SK-N-SH (cell line): ENCODE data around the gene SPACDR. TPM values are rescaled to one million over a fixed set of nuclear protein-coding genes. Genes with fewer than 3 reads are reported as not detected.
"Not testable (repeated sequence)": the region's sequence is repeated elsewhere in the genome, so short reads cannot be mapped to it uniquely, and the experiment has no call there.

Experiments
- CTCF ChIA-PET: fragments of 300-600, 350-600 bp; formaldehyde crosslinking; extraction: SDS; loops from one replicate; lab custom pipeline; 2021; lab: Yijun Ruan, JAX
- POLR2A ChIA-PET: fragments of 350-600 bp; sonication (Branson Sonifier 250); formaldehyde crosslinking; extraction: SDS; loops from one replicate; lab custom pipeline; 2020; ENCODE audit warnings: antibody characterized with exemption, inconsistent platforms; lab: Yijun Ruan, JAX
- DNase-seq: peaks from one replicate; pipeline ENCODE4 v3.0.0; 2012
- H2AFZ ChIP-seq: fragments of 200-600 bp; sonication (generic); 2 replicates; pipeline ENCODE4 v1.8.1; 2016; ENCODE audit warnings: antibody characterized with exemption, mild to moderate bottlenecking, low read depth
- H3F3A ChIP-seq: fragments of 200-600 bp; sonication (generic); replicated peaks from 2 replicates; pipeline ENCODE3; 2016; ENCODE audit warnings: antibody characterized with exemption, mild to moderate bottlenecking; ENCODE audit not compliant: insufficient read depth
- H3K27ac ChIP-seq, 2 experiments: fragments of 200-500 bp in 1 of 2; fragments of 200-600 bp in 1 of 2; sonication (Bioruptor generic) in 1 of 2; sonication (generic), shearing (Covaris generic) in 1 of 2; 2 replicates each; pipeline versions ENCODE4 v1.5.1 to v1.6.1; 2014 to 2016; ENCODE audit warnings: low read depth in 2 of 2, inconsistent platforms in 1 of 2, low read length in 1 of 2, mild to moderate bottlenecking in 1 of 2, mixed read lengths in 1 of 2
- H3K27me3 ChIP-seq: fragments of 200-600 bp; sonication (generic), shearing (Covaris generic); 2 replicates; pipeline ENCODE4 v1.6.1; 2016; ENCODE audit warnings: mixed run types; ENCODE audit not compliant: insufficient read depth
- H3K36me3 ChIP-seq, 2 experiments: fragments of 200-500 bp in 1 of 2; fragments of 200-600 bp in 1 of 2; sonication (Bioruptor generic) in 1 of 2; sonication (generic) in 1 of 2; replicated peaks in 1 of 2; 2 replicates each; pipeline versions ENCODE3 to v1.5.1; 2014 to 2016; ENCODE audit warnings: low read length in 1 of 2, mild to moderate bottlenecking in 1 of 2; ENCODE audit not compliant: insufficient read depth in 2 of 2, control insufficient read depth in 1 of 2
- H3K4me1 ChIP-seq, 2 experiments: fragments of 200-500 bp in 1 of 2; fragments of 200-600 bp in 1 of 2; sonication (Bioruptor generic) in 1 of 2; sonication (generic), shearing (Covaris generic) in 1 of 2; 2 replicates each; pipeline versions ENCODE4 v1.5.1 to v1.6.1; 2014 to 2016; ENCODE audit warnings: low read depth in 1 of 2, low read length in 1 of 2, mixed run types in 1 of 2; ENCODE audit not compliant: insufficient read depth in 2 of 2, control insufficient read depth in 1 of 2
- H3K4me2 ChIP-seq: fragments of 200-600 bp; sonication (generic), shearing (Covaris generic); 2 replicates; pipeline ENCODE4 v1.6.1; 2017; ENCODE audit warnings: mixed run types
- H3K4me3 ChIP-seq, 2 experiments: fragments of 200-500 bp in 1 of 2; fragments of 200-600 bp in 1 of 2; sonication (Bioruptor generic) in 1 of 2; sonication (generic), shearing (Covaris generic) in 1 of 2; 2 replicates each; pipeline versions ENCODE4 v1.5.1 to v1.8.1; 2014 to 2016; ENCODE audit warnings: low read depth in 2 of 2, inconsistent platforms in 1 of 2, low read length in 1 of 2, mild to moderate bottlenecking in 1 of 2, mixed read lengths in 1 of 2, moderate library complexity in 1 of 2
- H3K79me2 ChIP-seq: fragments of 200-600 bp; sonication (generic); 2 replicates; pipeline ENCODE4 v1.8.1; 2017; ENCODE audit warnings: mild to moderate bottlenecking; ENCODE audit not compliant: insufficient read depth
- H3K9ac ChIP-seq: fragments of 200-600 bp; sonication (generic); 2 replicates; pipeline ENCODE4 v1.6.1; 2017; ENCODE audit warnings: mixed run types
- H3K9me2 ChIP-seq: fragments of 200-600 bp; sonication (generic); 2 replicates; pipeline ENCODE4 v1.6.1; 2017; ENCODE audit warnings: mixed run types
- H3K9me3 ChIP-seq: fragments of 200-600 bp; sonication (generic); 2 replicates; pipeline ENCODE4 v1.6.1; 2017; ENCODE audit warnings: mixed run types, mild to moderate bottlenecking, moderate library complexity
- H4K20me1 ChIP-seq: fragments of 200-600 bp; sonication (generic); 2 replicates; pipeline ENCODE4 v1.6.1; 2017; ENCODE audit warnings: mild to moderate bottlenecking, mixed run types; ENCODE audit not compliant: insufficient read depth
- CHD2 ChIP-seq: fragments of 150-350 bp; IDR thresholded peaks from 2 replicates; pipeline ENCODE4 v1.6.1; 2018; ENCODE audit warnings: low read length; ENCODE audit not compliant: partially characterized antibody
- ELF1 ChIP-seq: IDR thresholded peaks from 2 replicates; pipeline ENCODE4 v1.4.0; 2012
- EP300 ChIP-seq, 2 experiments: IDR thresholded peaks; 2 replicates each; pipeline versions ENCODE4 v1.4.0 to v1.6.1; 2012; ENCODE audit warnings: borderline replicate concordance in 1 of 2, low read depth in 1 of 2, low read length in 1 of 2
- EZH2phosphoT487 ChIP-seq: fragments of 200-600 bp; sonication (generic); IDR thresholded peaks from 2 replicates; pipeline ENCODE4 v1.6.1; 2017; ENCODE audit warnings: low read depth, mixed run types, mild to moderate bottlenecking, antibody characterized with exemption, moderate library complexity, borderline replicate concordance
- FOSL2 ChIP-seq: IDR thresholded peaks from 2 replicates; pipeline ENCODE4 v1.4.0; 2012; ENCODE audit warnings: low read depth, mild to moderate bottlenecking, moderate library complexity, borderline replicate concordance
- FOXM1 ChIP-seq: IDR thresholded peaks from 2 replicates; pipeline ENCODE4 v1.4.0; 2012; ENCODE audit warnings: low read depth, mild to moderate bottlenecking
- JUND ChIP-seq: IDR thresholded peaks from 2 replicates; pipeline ENCODE4 v1.4.0; 2012
- NFIC ChIP-seq: IDR thresholded peaks from 2 replicates; pipeline ENCODE4 v1.4.0; 2012; ENCODE audit warnings: borderline replicate concordance
- RCOR1 ChIP-seq: fragments of 150-350 bp; IDR thresholded peaks from 2 replicates; pipeline ENCODE4 v1.6.1; 2017; ENCODE audit warnings: antibody characterized with exemption, low read length
- RXRA ChIP-seq: IDR thresholded peaks from 2 replicates; pipeline ENCODE4 v1.4.0; 2012; ENCODE audit warnings: low read depth, mild to moderate bottlenecking, borderline replicate concordance
- TCF12 ChIP-seq: IDR thresholded peaks from 2 replicates; pipeline ENCODE4 v1.4.0; 2012
- USF1 ChIP-seq: IDR thresholded peaks from 2 replicates; pipeline ENCODE4 v1.4.0; 2012; ENCODE audit warnings: low read depth, borderline replicate concordance
- WGBS: methylation state at CpG from one replicate; pipeline ENCODE4 v1.1.6; 2017; ENCODE audit warnings: low lambda C conversion rate; 5-methylcytosine and 5-hydroxymethylcytosine counted together
- polyA plus RNA-seq, 3 experiments: library from polyadenylated mRNA; depleted of rRNA; stranded (reverse); fragments of >200 nt; gene quantifications; 2 replicates each; pipeline ENCODE4 v1.2.3, GENCODE V29; 2012

Gene SPACDR
- polyA plus RNA-seq, 1 of the 3 experiments (the other 2 are of a cell fraction), result 1.5 TPM

GRCh38 chr7:100443096-100443840, 20.8 kb downstream of the SPACDR start:
- Histone ChIP-seq H3K27ac (no peak overlapping the region), H3F3A (peaks cover 14% of the 10 kb centered on the region), H3K9me3 (no peaks in the 10 kb centered on the region), H3K4me1 (peaks cover 0 to 4% of the 10 kb centered on the region in 2 experiments; a peak in 2 of 4 replicates), H3K9me2 (no peaks in the 10 kb centered on the region), H3K27me3 (no peaks in the 10 kb centered on the region), H3K36me3 (no peaks in the 10 kb centered on the region), H3K79me2 (no peaks in the 10 kb centered on the region), H2AFZ (no peak overlapping the region), H3K4me2 (no peak overlapping the region), H4K20me1 (no peaks in the 10 kb centered on the region), H3K9ac (no peak overlapping the region), H3K4me3 (no peak overlapping the region)
- 94% methylated on average over 9 of the region's 9 CpGs for WGBS
- DNase-seq, result no peak
- POLR2A ChIA-PET, result no interaction called here
- TF ChIP-seq JUND, result no peak
- TF ChIP-seq FOSL2, result no peak
- no peak for TF ChIP-seq EP300 (IDR thresholded peaks at IDR 0.05; ENCODE audit: borderline replicate concordance in 1 of 2, low read depth in 1 of 2, low read length in 1 of 2)
- TF ChIP-seq ELF1, result no peak
- no peak for TF ChIP-seq NFIC
- TF ChIP-seq RCOR1, result no peak
- no peak for TF ChIP-seq TCF12
- no peak for TF ChIP-seq CHD2
- TF ChIP-seq FOXM1, result no peak
- no peak for TF ChIP-seq EZH2phosphoT487
- TF ChIP-seq RXRA, result no peak
- CTCF ChIA-PET, result interaction anchor here (0.9 to 1.6 kb wide), 2 partner anchors 22 to 116 kb away, joined by 5 to 8 read pairs; no protein-coding TSS in a partner anchor

GRCh38 chr7:100441641-100442535, 22.2 kb downstream of the SPACDR start:
- Histone ChIP-seq H3K4me3 (no peak overlapping the region), H3K27ac (no peak overlapping the region), H3K9ac (no peak overlapping the region), H2AFZ (no peak overlapping the region), H3F3A (peaks cover 28% of the 10 kb centered on the region), H3K4me1 (peaks cover 2 to 4% of the 10 kb centered on the region in 2 experiments; a peak in 2 of 4 replicates), H3K36me3 (no peaks in the 10 kb centered on the region), H3K9me3 (no peaks in the 10 kb centered on the region), H3K9me2 (no peaks in the 10 kb centered on the region), H4K20me1 (no peaks in the 10 kb centered on the region), H3K79me2 (no peaks in the 10 kb centered on the region), H3K4me2 (no peak overlapping the region), H3K27me3 (no peaks in the 10 kb centered on the region)
- TF ChIP-seq USF1 (no peak), CHD2 (no peak)
- DNase-seq, result no peak
- WGBS, result 86% methylated on average over 11 of the region's 11 CpGs
- ChIA-PET CTCF (interaction anchor here (0.7 to 3.0 kb wide), 4 partner anchors 8 to 122 kb away, joined by 3 to 21 read pairs (median 6); no protein-coding TSS in a partner anchor), POLR2A (no interaction called here)

- peak overlapping the region; percentile 73 for H2AFZ ChIP-seq
- H3K9me2 ChIP-seq, H3K4me3 ChIP-seq, POLR2A ChIA-PET, H3K4me2 ChIP-seq, H4K20me1 ChIP-seq, DNase-seq, H3K9me3 ChIP-seq, H3K27me3 ChIP-seq, H3K9ac ChIP-seq: not testable (repeated sequence)
- H3F3A ChIP-seq, result peaks cover 36% of the 10 kb centered on the region
- peaks cover 6 to 12% of the 10 kb centered on the region in 2 experiments for H3K4me1 ChIP-seq
- CTCF ChIA-PET, result interaction anchor here (1.0 to 3.0 kb wide), 3 partner anchors 11 to 311 kb away, joined by 4 to 21 read pairs (median 4); no protein-coding TSS in a partner anchor
- H3K27ac ChIP-seq, result peak overlapping the region in 1 of 2 experiments; percentile 58; a peak in 2 of 4 replicates
- peaks cover 16% of the 10 kb centered on the region for H3K79me2 ChIP-seq
- WGBS, result 89% methylated on average over 7 of the region's 7 CpGs
- H3K36me3 ChIP-seq, result peaks cover 9 to 11% of the 10 kb centered on the region in 2 experiments
Observed at GRCh38 chr7:100439244-100439643, 24.8 kb downstream of the SPACDR start.

GRCh38 chr7:100438731-100439130, 25.3 kb downstream of the SPACDR start:
- H2AFZ ChIP-seq, POLR2A ChIA-PET, H3K27me3 ChIP-seq, H3K9ac ChIP-seq, H3K27ac ChIP-seq, H3K9me3 ChIP-seq, H3K4me2 ChIP-seq, H3K4me3 ChIP-seq, H4K20me1 ChIP-seq, H3K9me2 ChIP-seq, DNase-seq: not testable (repeated sequence)
- CTCF ChIA-PET, result interaction anchor here (0.7 to 3.0 kb wide), 4 partner anchors 12 to 310 kb away, joined by 3 to 21 read pairs (median 8); no protein-coding TSS in a partner anchor
- 91% methylated on average over 8 of the region's 8 CpGs for WGBS
- Histone ChIP-seq H3K36me3 (peaks cover 14 to 16% of the 10 kb centered on the region in 2 experiments), H3F3A (peaks cover 37% of the 10 kb centered on the region), H3K4me1 (peaks cover 6 to 16% of the 10 kb centered on the region in 2 experiments; a peak in 3 of 4 replicates), H3K79me2 (peaks cover 22% of the 10 kb centered on the region)
